ENCODE results near the gene PAPOLB.

The PAPOLB gene

GRCh38 chr7:4820405-4820966 is 41.3 kb downstream of the PAPOLB start:
- no peak for DNase-seq

- DNase-seq = no peak
Measured at GRCh38 chr7:4819560-4820404, 42.0 kb downstream of the PAPOLB start.

GRCh38 chr7:4818000-4818794 is 43.6 kb downstream of the PAPOLB start:
- no peak for DNase-seq

- DNase-seq = no peak
Measured at GRCh38 chr7:4817178-4817901, 44.5 kb downstream of the PAPOLB start.

- no peak for DNase-seq
Measured at GRCh38 chr7:4816419-4817080, 45.3 kb downstream of the PAPOLB start.

GRCh38 chr7:4815609-4816418 is 46.0 kb downstream of the PAPOLB start:
- DNase-seq = no peak

GRCh38 chr7:4815121-4815520 is 46.7 kb downstream of the PAPOLB start:
- no peak for DNase-seq

GRCh38 chr7:4814433-4814832 is 47.4 kb downstream of the PAPOLB start:
- no peak for DNase-seq

GRCh38 chr7:4809666-4810065 is 52.2 kb downstream of the PAPOLB start:
- no peak for DNase-seq

- DNase-seq = no peak
Measured at GRCh38 chr7:4809091-4809591, 52.7 kb downstream of the PAPOLB start.

GRCh38 chr7:4808565-4808964 is 53.3 kb downstream of the PAPOLB start:
- DNase-seq = no peak

GRCh38 chr7:4808026-4808425 is 53.8 kb downstream of the PAPOLB start:
- no peak for DNase-seq
